ENCODE data around the gene CAAP1. TPM values are rescaled to one million over a fixed set of nuclear protein-coding genes. Genes with fewer than 3 reads are reported as not detected.
"Not testable (repeated sequence)": the region's sequence is repeated elsewhere in the genome, so short reads cannot be mapped to it uniquely, and the experiment has no call there.

Gene CAAP1
- total RNA-seq, 1 donor from 2014 or later, result 7.3 TPM

- intact Hi-C loops (cut with DNase I), result no loop called here
- DNase-seq (ENCODE audit: missing footprints) (no peak), ATAC-seq (no peak)
These were observed 29.5 kb downstream of the CAAP1 start for GRCh38 chr9:26863074-26863473.

DNA sequence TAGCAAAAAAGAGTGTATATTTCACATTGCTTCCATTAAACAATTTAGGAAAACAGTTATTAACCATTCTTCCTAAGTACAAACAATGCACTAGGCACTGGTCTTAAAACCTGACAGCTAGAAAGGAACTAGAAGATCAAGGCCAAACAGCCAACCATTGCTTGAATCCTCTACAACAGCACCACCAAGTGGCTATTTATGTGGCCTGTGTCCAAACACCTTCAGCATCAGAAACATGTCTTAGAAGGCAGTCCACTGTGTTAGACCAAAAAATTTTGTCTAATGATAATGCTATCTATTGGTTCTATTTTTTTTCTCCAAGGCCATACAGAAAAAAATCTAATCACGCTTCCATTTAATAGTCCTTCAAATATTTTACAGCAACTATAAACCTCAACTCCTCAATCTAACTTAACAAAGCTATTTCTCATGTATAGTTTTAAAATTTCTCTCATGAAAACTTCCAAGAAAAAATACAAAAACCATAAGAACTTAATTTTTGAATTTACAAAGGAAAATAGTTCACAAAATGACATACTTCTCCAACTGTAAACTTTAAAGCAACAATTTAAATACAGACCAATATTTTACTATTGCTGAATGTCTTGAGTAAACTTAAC lies 36.1 kb downstream of the CAAP1 start:
- DNase-seq (ENCODE audit: missing footprints) (no peak), ATAC-seq (no peak)
- intact Hi-C loops (cut with DNase I), result no loop called here

- intact Hi-C loops (cut with DNase I), result no loop called here
- ATAC-seq, result no peak
These were observed 41.6 kb downstream of the CAAP1 start for GRCh38 chr9:26850995-26851394.

GRCh38 chr9:26833792-26834191 lies 58.8 kb downstream of the CAAP1 start:
- intact Hi-C loops (cut with DNase I), result no loop called here
- no peak for DNase-seq (ENCODE audit: missing footprints)
- no peak for ATAC-seq

More at GRCh38 chr9:26850995-26851394, 41.6 kb downstream of the CAAP1 start:
- DNase-seq (ENCODE audit: missing footprints), result no peak

- ATAC-seq; DNase-seq (ENCODE audit: missing footprints); intact Hi-C loops (cut with DNase I): not testable (repeated sequence)
These were observed 64.1 kb downstream of the CAAP1 start for GRCh38 chr9:26828391-26828955.

DNA sequence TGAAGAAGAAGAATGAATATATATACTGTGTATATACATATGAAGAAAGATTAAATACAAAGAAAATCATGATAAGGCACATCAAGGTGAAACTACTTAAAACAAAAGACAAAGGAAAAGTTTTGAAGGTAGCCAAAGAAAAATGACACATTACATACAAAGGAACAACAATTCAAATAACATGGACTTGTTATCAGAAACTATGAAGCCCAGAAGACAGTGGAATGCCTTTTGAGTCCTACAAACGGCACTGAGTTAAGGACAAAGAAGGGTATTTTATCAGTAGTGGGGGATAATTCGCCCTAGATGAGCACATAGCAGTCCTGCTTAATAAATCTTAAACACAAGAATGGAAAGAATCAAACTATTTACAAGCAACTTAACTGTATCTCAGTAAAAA lies 77.8 kb downstream of the CAAP1 start:
- intact Hi-C loops (cut with DNase I), result no loop called here
- no peak for ATAC-seq
- no peak for DNase-seq (ENCODE audit: missing footprints)

DNA sequence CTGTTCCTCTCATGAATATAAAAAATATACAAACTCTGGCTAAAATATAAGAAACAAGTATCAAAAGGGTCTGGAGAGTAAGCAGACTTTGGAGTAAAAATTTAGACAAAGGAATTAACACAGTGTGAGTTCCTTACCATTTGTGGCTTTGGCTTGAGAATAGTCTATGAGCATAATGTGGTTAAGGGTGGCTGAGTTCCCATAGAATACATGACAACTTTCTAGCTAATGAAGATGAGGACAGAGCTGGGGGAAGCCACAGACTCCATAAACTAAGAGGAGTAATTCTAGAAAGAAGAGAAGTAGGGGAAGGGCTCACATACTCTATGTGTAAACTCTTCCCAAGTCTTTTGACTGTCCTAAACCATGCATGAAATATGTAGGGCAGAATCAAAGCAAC lies 79.4 kb downstream of the CAAP1 start:
- DNase-seq (ENCODE audit: missing footprints) (no peak), ATAC-seq (no peak)
- intact Hi-C loops (cut with DNase I), result no loop called here

DNA sequence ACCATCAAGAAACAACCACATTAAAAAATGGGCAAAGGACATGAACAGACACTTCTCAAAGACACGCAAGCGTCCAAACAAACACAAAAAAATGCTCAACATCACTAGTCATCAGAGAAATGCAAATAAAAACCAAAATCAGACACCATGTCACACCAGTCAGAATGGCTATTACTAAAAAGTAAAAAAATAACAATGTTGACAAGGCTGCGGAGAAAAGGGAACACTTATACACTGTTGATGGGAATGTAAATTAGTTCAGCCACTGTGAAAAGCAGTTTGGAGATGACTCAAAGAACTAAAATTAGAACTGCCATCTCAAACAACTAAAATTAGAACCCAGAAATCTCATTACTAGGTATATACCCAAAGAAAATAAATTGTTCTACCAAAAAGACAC lies 80.4 kb downstream of the CAAP1 start:
- intact Hi-C loops (cut with DNase I), result no loop called here
- ATAC-seq (no peak), DNase-seq (ENCODE audit: missing footprints) (no peak)

DNA sequence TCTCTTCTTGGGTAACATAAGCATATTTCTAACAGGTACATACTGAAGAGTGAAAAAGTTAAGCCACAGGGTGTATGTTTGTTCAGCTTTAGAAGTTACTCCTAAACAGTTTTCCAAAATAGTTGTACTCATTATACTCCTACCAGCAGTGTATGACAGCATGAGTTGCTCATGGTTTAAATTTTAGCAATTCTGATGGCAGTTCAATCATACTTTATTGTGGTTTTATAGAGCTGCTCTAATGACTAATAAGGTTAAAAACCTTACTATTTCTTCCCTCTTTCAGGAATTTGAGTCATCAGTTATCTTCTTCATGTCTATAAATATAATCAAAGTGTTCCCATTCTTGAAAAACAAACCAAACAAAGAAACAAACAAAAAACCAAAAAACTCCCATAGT lies 81.5 kb downstream of the CAAP1 start:
- DNase-seq (ENCODE audit: missing footprints), result no peak
- intact Hi-C loops (cut with DNase I), result no loop called here
- no peak for ATAC-seq

GRCh38 chr9:26809795-26810194 lies 82.8 kb downstream of the CAAP1 start:
- DNase-seq (ENCODE audit: missing footprints) (no peak), ATAC-seq (no peak)
- intact Hi-C loops (cut with DNase I), result no loop called here

DNA sequence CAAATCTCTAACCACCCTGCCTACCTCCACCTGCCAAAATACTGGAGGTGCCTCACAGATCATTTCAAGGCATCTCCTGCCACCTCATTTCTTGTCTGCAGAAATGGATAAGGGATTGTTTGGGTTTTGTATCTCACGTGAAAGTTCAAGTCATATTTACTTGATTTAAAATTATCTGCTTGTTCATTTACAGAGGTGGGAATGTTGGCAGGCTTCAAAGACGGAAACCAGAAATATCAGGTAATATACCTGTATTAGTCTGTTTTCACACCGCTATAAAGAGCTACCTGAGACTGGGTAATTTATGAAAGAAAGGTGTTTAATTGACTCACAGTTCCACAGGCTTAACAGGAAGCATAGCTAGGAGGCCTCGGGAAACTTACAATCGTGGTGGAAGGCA lies 85.4 kb downstream of the CAAP1 start:
- DNase-seq (ENCODE audit: missing footprints), result no peak
- intact Hi-C loops (cut with DNase I), result no loop called here
- no peak for ATAC-seq

DNA sequence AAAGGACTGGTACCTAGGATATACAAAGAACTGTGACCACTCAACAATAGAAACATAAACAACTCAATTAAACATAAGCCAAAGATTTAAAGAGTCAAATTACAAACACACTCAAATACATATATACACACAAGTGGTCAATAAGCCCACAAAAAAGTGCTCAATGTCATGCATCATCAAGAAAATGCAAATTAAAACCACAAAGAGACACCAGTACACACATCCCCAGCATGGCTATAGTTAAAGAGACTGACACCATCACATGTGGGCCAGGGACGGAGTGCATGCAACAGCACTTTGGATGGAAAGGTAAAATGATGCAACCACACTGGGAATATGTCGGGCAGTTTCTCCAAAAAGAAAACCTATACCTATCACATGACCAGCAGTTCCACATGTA lies 89.7 kb downstream of the CAAP1 start:
- intact Hi-C loops (cut with DNase I), result no loop called here
- DNase-seq (ENCODE audit: missing footprints), result no peak
- no peak for ATAC-seq

DNA sequence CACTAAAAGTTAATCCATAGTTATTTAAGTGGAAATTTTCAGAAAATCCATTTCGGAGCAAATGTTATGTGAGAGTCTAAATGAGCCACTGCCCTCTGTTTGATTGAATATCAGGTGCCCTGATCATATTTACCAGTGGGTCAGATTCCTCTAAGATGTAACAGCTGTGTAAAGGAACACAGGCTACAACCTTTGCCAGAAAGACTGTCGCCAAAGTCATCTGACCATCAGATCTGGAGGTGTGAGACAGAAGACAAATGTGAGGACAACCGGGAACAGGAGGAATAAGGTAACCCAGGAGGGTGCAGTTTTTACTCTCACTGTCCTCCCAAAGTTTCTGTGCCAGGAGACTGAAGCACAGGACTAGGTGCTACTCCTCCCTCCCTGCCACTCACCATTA lies 90.8 kb downstream of the CAAP1 start:
- ATAC-seq (no peak), DNase-seq (ENCODE audit: missing footprints) (no peak)
- intact Hi-C loops (cut with DNase I), result no loop called here

DNA sequence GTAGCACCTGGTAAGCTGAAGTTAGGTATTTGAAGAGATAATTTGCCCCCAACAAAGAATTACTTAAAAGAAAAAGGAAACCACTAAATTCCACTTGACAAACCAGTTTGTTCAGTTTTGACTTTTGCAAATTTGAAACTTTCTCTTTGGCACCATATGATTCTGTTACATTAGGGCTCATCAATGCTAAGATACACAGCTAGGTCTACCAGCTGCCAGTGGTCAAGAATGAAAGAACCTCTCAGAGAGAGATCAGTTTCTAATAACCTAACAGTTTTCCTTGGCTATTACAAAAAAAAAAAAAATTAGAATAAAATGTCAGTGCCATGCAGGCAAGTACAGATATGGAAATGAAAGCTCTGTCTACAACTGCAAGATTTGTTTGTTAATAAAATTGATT lies 92.3 kb downstream of the CAAP1 start:
- ATAC-seq (no peak), DNase-seq (ENCODE audit: missing footprints) (no peak)
- intact Hi-C loops (cut with DNase I), result no loop called here

DNA sequence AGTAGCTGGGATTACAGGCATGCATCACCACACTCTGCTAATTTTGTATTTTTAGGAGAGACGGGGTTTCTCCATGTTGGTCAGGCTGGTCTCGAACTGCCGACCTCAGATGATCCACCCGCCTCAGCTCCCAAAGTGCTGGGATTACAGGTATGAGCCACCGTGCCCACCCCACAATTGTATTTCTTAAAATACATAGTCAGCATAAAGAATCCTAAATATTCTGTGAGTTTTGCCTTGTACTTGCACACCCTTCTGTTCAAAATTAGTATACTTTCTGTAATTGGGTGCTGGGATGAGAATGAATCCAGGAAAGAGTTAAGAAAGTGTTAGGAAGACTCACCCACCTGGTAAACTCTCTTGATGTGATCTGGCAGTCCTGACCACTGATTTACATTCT lies 101.3 kb downstream of the CAAP1 start:
- no peak for DNase-seq (ENCODE audit: missing footprints)
- ATAC-seq, result no peak
- intact Hi-C loops (cut with DNase I), result no loop called here

Other genes starting within 250 kb of the CAAP1 start
- gene PLAA, start 54.4 kb upstream of the CAAP1 start, total RNA-seq, result 30.3 TPM
- 12.2 TPM for gene IFT74, start 63.6 kb upstream of the CAAP1 start, total RNA-seq
- gene LRRC19, start 112.9 kb upstream of the CAAP1 start, total RNA-seq, result not detected
- gene TEK, start 216.4 kb upstream of the CAAP1 start, total RNA-seq, result 21.1 TPM

Measured in Right ventricle myocardium inferior (tissue), 1 donor.